ENCODE results near the gene CBFA2T2. TPM values are rescaled to one million over a fixed set of nuclear protein-coding genes. Genes with fewer than 3 reads are reported as not detected.

The CBFA2T2 gene
- total and polyA plus RNA-seq, 2 donors (not counting 1 experiment from before 2014, with no cell fraction given): 26.9 to 30.0 TPM

- CTCF ChIA-PET: interaction anchor here (0.6 to 5.4 kb wide), 23 partner anchors 9 to 475 kb away, joined by 3 to 53 read pairs (median 4); partner anchors contain the start of genes ACTL10, C20orf144, CBFA2T2 and CDK5RAP1
- TF ChIP-seq CTCF (IDR thresholded peaks at IDR 0.05): no peak
- TF ChIP-seq EZH2 (IDR thresholded peaks at IDR 0.05; ENCODE audit: borderline replicate concordance, insufficient read depth, low read depth, low read length, poor library complexity, severe bottlenecking): no peak
- Mint-ChIP-seq H3K9me3 (ENCODE audit: insufficient read depth) (no peaks in the 10 kb centered on the region), H3K27me3 (no peaks in the 10 kb centered on the region), H3K27ac (no peak overlapping the region), H3K4me3 (no peak overlapping the region), H3K4me1 (peaks cover 5% of the 10 kb centered on the region)
- POLR2A ChIA-PET: no interaction called here
- no peaks in the 10 kb centered on the region for H3K27me3 ChIP-seq (replicated peaks in 1 of 4; ENCODE audit: control extremely low read depth in 1 of 4, control insufficient read depth in 3 of 4, insufficient read depth in 4 of 4, low read length in 3 of 4)
- no peaks in the 10 kb centered on the region for H3K36me3 ChIP-seq (replicated peaks in 1 of 2; ENCODE audit: control extremely low read depth in 1 of 2, control insufficient read depth in 1 of 2, extremely low read depth in 1 of 2, insufficient read depth in 2 of 2, low read length in 1 of 2)
- H3K9ac ChIP-seq (ENCODE audit: low read length): no peak overlapping the region
- H3K4me1 ChIP-seq (ENCODE audit: control insufficient read depth in 2 of 2, insufficient read depth in 2 of 2, low read length in 2 of 2): peaks cover 0 to 9% of the 10 kb centered on the region in 2 donors
- DNase-seq (no peak), ATAC-seq (ENCODE audit: low read depth) (no peak)
- 92% methylated on average over 9 of the region's 11 CpGs for WGBS (ENCODE audit: insufficient coverage)
- H3K27ac ChIP-seq (ENCODE audit: low read length in 2 of 2): no peak overlapping the region
- H3K4me3 ChIP-seq (ENCODE audit: control extremely low read depth in 1 of 5, extremely low read depth in 1 of 5, insufficient read depth in 1 of 5, low read depth in 2 of 5, low read length in 4 of 5): no peak overlapping the region
- no peak overlapping the region for H3K4me2 ChIP-seq (replicated peaks; ENCODE audit: low read depth, low read length, poor library complexity, severe bottlenecking)
- intact Hi-C loops (cut with micrococcal nuclease): loop anchor here (2.0 to 5.0 kb wide), 2 partner anchors 197 to 262 kb away; no protein-coding TSS in a partner anchor
- H3K9me3 ChIP-seq (ENCODE audit: control extremely low read depth in 1 of 3, control insufficient read depth in 2 of 3, insufficient read depth in 1 of 3, low read length in 2 of 3): no peaks in the 10 kb centered on the region
- H4K20me1 ChIP-seq (ENCODE audit: control insufficient read depth, insufficient read depth, low read length, poor library complexity, severe bottlenecking): no peaks in the 10 kb centered on the region
- no peaks in the 10 kb centered on the region for H3K79me2 ChIP-seq (ENCODE audit: control insufficient read depth, insufficient read depth, low read length)
- H2AFZ ChIP-seq (ENCODE audit: insufficient read depth, low read depth, low read length, poor library complexity, severe bottlenecking): no peak overlapping the region
Measured at GRCh38 chr20:33653900-33654596, 164.2 kb downstream of the CBFA2T2 start.

- H3K9me3 ChIP-seq (ENCODE audit: control extremely low read depth in 1 of 3, control insufficient read depth in 2 of 3, insufficient read depth in 1 of 3, low read length in 2 of 3): no peaks in the 10 kb centered on the region
- no peak overlapping the region for H3K27ac ChIP-seq (ENCODE audit: low read length in 2 of 2)
- no peak overlapping the region for H2AFZ ChIP-seq (ENCODE audit: insufficient read depth, low read depth, low read length, poor library complexity, severe bottlenecking)
- peaks cover 0 to 9% of the 10 kb centered on the region in 2 donors for H3K4me1 ChIP-seq (ENCODE audit: control insufficient read depth in 2 of 2, insufficient read depth in 2 of 2, low read length in 2 of 2)
- 88% methylated on average over 12 of the region's 14 CpGs for WGBS (ENCODE audit: insufficient coverage)
- no peak overlapping the region for H3K4me3 Mint-ChIP-seq
- TF ChIP-seq EZH2 (IDR thresholded peaks at IDR 0.05; ENCODE audit: borderline replicate concordance, insufficient read depth, low read depth, low read length, poor library complexity, severe bottlenecking): no peak
- TF ChIP-seq CTCF (IDR thresholded peaks at IDR 0.05): no peak
- ChIA-PET POLR2A (no interaction called here), CTCF (interaction anchor here (1.0 to 5.4 kb wide), 8 partner anchors 9 to 208 kb away, joined by 3 to 53 read pairs (median 12); partner anchors contain the start of genes ACTL10, C20orf144 and ZNF341)
- ATAC-seq (ENCODE audit: low read depth) (no peak), DNase-seq (no peak)
- H4K20me1 ChIP-seq (ENCODE audit: control insufficient read depth, insufficient read depth, low read length, poor library complexity, severe bottlenecking): no peaks in the 10 kb centered on the region
- no peaks in the 10 kb centered on the region for H3K9me3 Mint-ChIP-seq (ENCODE audit: insufficient read depth)
- H3K4me1 Mint-ChIP-seq: peaks cover 5% of the 10 kb centered on the region
- intact Hi-C loops (cut with micrococcal nuclease): loop anchor here (5.0 kb wide), 1 partner anchor 262 kb away; no protein-coding TSS in a partner anchor
- no peaks in the 10 kb centered on the region for H3K27me3 ChIP-seq (replicated peaks in 1 of 4; ENCODE audit: control extremely low read depth in 1 of 4, control insufficient read depth in 3 of 4, insufficient read depth in 4 of 4, low read length in 3 of 4)
- H3K79me2 ChIP-seq (ENCODE audit: control insufficient read depth, insufficient read depth, low read length): no peaks in the 10 kb centered on the region
- no peak overlapping the region for H3K4me3 ChIP-seq (ENCODE audit: control extremely low read depth in 1 of 5, extremely low read depth in 1 of 5, insufficient read depth in 1 of 5, low read depth in 2 of 5, low read length in 4 of 5)
- H3K27ac Mint-ChIP-seq: no peak overlapping the region
- no peaks in the 10 kb centered on the region for H3K27me3 Mint-ChIP-seq
- no peaks in the 10 kb centered on the region for H3K36me3 ChIP-seq (replicated peaks in 1 of 2; ENCODE audit: control extremely low read depth in 1 of 2, control insufficient read depth in 1 of 2, extremely low read depth in 1 of 2, insufficient read depth in 2 of 2, low read length in 1 of 2)
- H3K9ac ChIP-seq (ENCODE audit: low read length): no peak overlapping the region
- no peak overlapping the region for H3K4me2 ChIP-seq (replicated peaks; ENCODE audit: low read depth, low read length, poor library complexity, severe bottlenecking)
Measured at GRCh38 chr20:33654680-33655161, 164.8 kb downstream of the CBFA2T2 start.

Measured in B cell (primary cell).